Activated CD8-positive, alpha-beta memory T cell treated with anti-CD3 and anti-CD28 coated beads for 48 hours (primary cell): ENCODE measurements around the gene NKX6-1.

Source experiments
- DNase-seq, 3 experiments: peaks; one replicate each; pipeline ENCODE4 v3.0.0-alpha.2; 2020; ENCODE audit warnings: low read depth in 2 of 3, low spot score in 2 of 3

Gene NKX6-1

GRCh38 chr4:84498935-84499623 lies at the start of gene NKX6-1:
TSS of gene NKX6-1 (minus strand) at chr4:84499292. CDS start at chr4:84498228, 1,064 bp downstream.
- no peak for DNase-seq

- no peak for DNase-seq
These were observed 48.1 kb upstream of the NKX6-1 start for GRCh38 chr4:84547211-84547610.

GRCh38 chr4:84545093-84545492 lies 46.0 kb upstream of the NKX6-1 start:
- DNase-seq = no peak

- no peak for DNase-seq
These were observed 36.8 kb upstream of the NKX6-1 start for GRCh38 chr4:84535901-84536300.

- no peak for DNase-seq
These were observed 32.6 kb upstream of the NKX6-1 start for GRCh38 chr4:84531689-84532088.

- no peak for DNase-seq
These were observed 31.8 kb upstream of the NKX6-1 start for GRCh38 chr4:84530871-84531270.

- no peak for DNase-seq
These were observed 31.4 kb upstream of the NKX6-1 start for GRCh38 chr4:84530454-84530853.

- DNase-seq = no peak
These were observed 30.2 kb upstream of the NKX6-1 start for GRCh38 chr4:84529169-84529751.

GRCh38 chr4:84527391-84527790 lies 28.3 kb upstream of the NKX6-1 start:
- no peak for DNase-seq

- DNase-seq = no peak
These were observed 16.0 kb upstream of the NKX6-1 start for GRCh38 chr4:84515075-84515474.

GRCh38 chr4:84512277-84512676 lies 13.2 kb upstream of the NKX6-1 start:
- DNase-seq = no peak

- no peak for DNase-seq
These were observed 12.6 kb upstream of the NKX6-1 start for GRCh38 chr4:84511703-84512102.

GRCh38 chr4:84507941-84508340 lies 8.8 kb upstream of the NKX6-1 start:
- no peak for DNase-seq

- no peak for DNase-seq
These were observed 5.7 kb upstream of the NKX6-1 start for GRCh38 chr4:84504821-84505220.

GRCh38 chr4:84503495-84504437 lies 4.7 kb upstream of the NKX6-1 start:
- DNase-seq = no peak

GRCh38 chr4:84502955-84503373 lies 3.9 kb upstream of the NKX6-1 start:
- DNase-seq = no peak

GRCh38 chr4:84502333-84502954 lies 3.4 kb upstream of the NKX6-1 start:
- no peak for DNase-seq

- DNase-seq = no peak
These were observed 2.7 kb upstream of the NKX6-1 start for GRCh38 chr4:84501721-84502267.

GRCh38 chr4:84501202-84501503 lies 2.1 kb upstream of the NKX6-1 start:
- no peak for DNase-seq

GRCh38 chr4:84500386-84501201 lies 1.5 kb upstream of the NKX6-1 start:
- DNase-seq = no peak

- no peak for DNase-seq
These were observed 511 bp upstream of the NKX6-1 start for GRCh38 chr4:84499624-84499982.
